Psoas muscle (tissue), 8 donors: ENCODE measurements around the gene RGS14. TPM values are rescaled to one million over a fixed set of nuclear protein-coding genes. Genes with fewer than 3 reads are reported as not detected.
A peak's percentile ranks its signal among the peaks of the same experiment; 100 is the strongest.

Source experiments
- ATAC-seq, 4 donors: fragments of 200-7000 bp; cut with Tn5 transposase; one replicate each; pipeline ENCODE4 v1.9.1; 2020; ENCODE audit warnings: moderate library complexity in 3 of 4, mild to moderate bottlenecking in 2 of 4
- DNase-seq, 2 donors: peaks; one replicate each; pipeline ENCODE4 v3.0.0-alpha.2; 2020
- H3K27ac ChIP-seq: fragments of 200-600 bp; one replicate; pipeline ENCODE4 v1.8.0; 2022
- H3K27me3 ChIP-seq, 3 donors: fragments of 200-600 bp in 1 of 3; one replicate each; pipeline versions ENCODE4 v1.6.1 to v1.8.0; 2013 to 2022; ENCODE audit warnings: low read length in 2 of 3, mild to moderate bottlenecking in 2 of 3, moderate library complexity in 1 of 3; ENCODE audit not compliant: insufficient read depth in 3 of 3
- H3K36me3 ChIP-seq, 2 donors: fragments of 200-600 bp in 1 of 2; one replicate each; pipeline versions ENCODE4 v1.6.1 to v1.8.0; 2013 to 2022; ENCODE audit warnings: low read depth in 1 of 2, mild to moderate bottlenecking in 1 of 2, moderate library complexity in 1 of 2; ENCODE audit not compliant: insufficient read depth in 1 of 2
- H3K4me1 ChIP-seq: fragments of 200-600 bp; one replicate; pipeline ENCODE4 v1.8.0; 2022
- H3K4me3 ChIP-seq: fragments of 200-600 bp; one replicate; pipeline ENCODE4 v1.8.0; 2022; ENCODE audit warnings: mild to moderate bottlenecking
- H3K9me3 ChIP-seq: fragments of 200-600 bp; one replicate; pipeline ENCODE4 v1.8.0; 2022
- CTCF ChIP-seq: fragments of 200-600 bp; IDR thresholded peaks from one replicate; pipeline ENCODE4 v1.8.0; 2022; ENCODE audit warnings: antibody characterized with exemption
- WGBS, 3 donors: extraction: QIAGEN DNeasy Blood & Tissue Kit; methylation state at CpG; one replicate each; pipeline versions ENCODE4 v1.1.6 to v1.1.7; 2013; 5-methylcytosine and 5-hydroxymethylcytosine counted together
- intact Hi-C, 2 donors: fragments of 100-400 bp; cut with DNase I; formaldehyde crosslinking; loops; one replicate each; pipeline versions ENCODE4 v1.11.0 to v1.14.2; 2022
- polyA plus RNA-seq, 3 donors: library from polyadenylated mRNA; stranded (reverse); fragments of 200-250 nt; gene quantifications; one replicate each; pipeline ENCODE4 v1.2.3, GENCODE V29; 2013
- total RNA-seq, 4 donors: library from RNA; stranded (reverse); fragmentation: NEBNext Ultra II Directional in 2 of 4; extraction: Animal tissue kit (Norgen Biotek cat#: 25700) in 2 of 4; gene quantifications; one replicate each; pipeline versions ENCODE4 v1.2.1 to v1.2.4, GENCODE V29; 2021 to 2023
- donor health status: healthy with polysubstance abuse.
- donor health status: DM: no; HTN: no; CAD: no; lungs with moderate emphysema.
- donor health status: Bipolar disorder and iron deficiency.
- donor health status: healthy.
- donor health status: DM: yes; HTN: yes; CAD: no.
- donor health status: DM: no; HTN: no; CAD: no.
- donor health status: DM: no; HTN: no; CAD: no.
- donor health status: DM: yes; HTN: yes; CAD: no.

The RGS14 gene
- total and polyA plus RNA-seq, 7 donors = 3.6 to 23.2 (median 10.0) TPM

- Histone ChIP-seq H3K4me3 (peak overlapping the region; percentile 72), H3K9me3 (no peaks in the 10 kb centered on the region), H3K27ac (peak overlapping the region; percentile 94), H3K4me1 (peaks cover 37% of the 10 kb centered on the region), H3K36me3 (no peaks in the 10 kb centered on the region), H3K27me3 (no peaks in the 10 kb centered on the region)
- no peak for TF ChIP-seq CTCF
- intact Hi-C loops = loop anchor here (5.0 kb wide), 2 partner anchors 49 to 54 kb away; partner anchors contain the start of gene MXD3 (in 1 of the 2)
- DNase-seq (no peak), ATAC-seq (no peak)
- 66 to 85% (median 76%) methylated on average over 12 to 14 of the region's 14 CpGs for WGBS, 3 donors
Observed at GRCh38 chr5:177365845-177366527, 8.3 kb downstream of the RGS14 start.

- H3K27ac ChIP-seq = peak overlapping the region; percentile 94
- intact Hi-C loops = loop anchor here (5.0 kb wide), 2 partner anchors 49 to 54 kb away; partner anchors contain the start of gene MXD3 (in 1 of the 2)
- WGBS, 3 donors = 3 to 9% (median 4%) methylated on average over 28 to 36 of the region's 36 CpGs
- TF ChIP-seq CTCF = no peak
- no peaks in the 10 kb centered on the region for H3K36me3 ChIP-seq
- peak overlapping the region; percentile 72 for H3K4me3 ChIP-seq
- H3K9me3 ChIP-seq = no peaks in the 10 kb centered on the region
- peak; percentile 89 to 94 for DNase-seq
- peaks cover 43% of the 10 kb centered on the region for H3K4me1 ChIP-seq
- ATAC-seq = peak; percentile 78 to 84 (median 82)
- H3K27me3 ChIP-seq = no peaks in the 10 kb centered on the region
Observed at GRCh38 chr5:177366528-177367322, 9.0 kb downstream of the RGS14 start.

GRCh38 chr5:177367323-177367848 is 9.7 kb downstream of the RGS14 start:
- peaks cover 0 to 6% of the 10 kb centered on the region in 2 donors for H3K36me3 ChIP-seq
- H3K27ac ChIP-seq = peak overlapping the region; percentile 94
- no peaks in the 10 kb centered on the region for H3K27me3 ChIP-seq
- DNase-seq = no peak
- peak overlapping the region; percentile 72 for H3K4me3 ChIP-seq
- WGBS, 3 donors = 13 to 18% (median 18%) methylated on average over 44 to 46 of the region's 46 CpGs
- H3K4me1 ChIP-seq = peaks cover 48% of the 10 kb centered on the region
- no peaks in the 10 kb centered on the region for H3K9me3 ChIP-seq
- ATAC-seq = peak; percentile 7 to 30 (median 13)
- no peak for TF ChIP-seq CTCF
- intact Hi-C loops = loop anchor here (5.0 kb wide), 2 partner anchors 50 to 55 kb away; partner anchors contain the start of gene MXD3 (in 1 of the 2)

GRCh38 chr5:177367981-177368868 is 10.5 kb downstream of the RGS14 start:
- intact Hi-C loops = loop anchor here (5.0 kb wide), 2 partner anchors 51 to 56 kb away; partner anchors contain the start of gene MXD3 (in 1 of the 2)
- Histone ChIP-seq H3K4me3 (peak overlapping the region; percentile 72), H3K4me1 (peaks cover 45% of the 10 kb centered on the region), H3K36me3 (peaks cover 0 to 14% of the 10 kb centered on the region in 2 donors), H3K27ac (peak overlapping the region; percentile 9), H3K9me3 (no peaks in the 10 kb centered on the region), H3K27me3 (no peaks in the 10 kb centered on the region)
- WGBS, 3 donors = 76 to 85% (median 79%) methylated on average over 29 of the region's 29 CpGs
- ATAC-seq (no peak), DNase-seq (no peak)
- no peak for TF ChIP-seq CTCF
